ENCODE data around the gene LRRN4. TPM values are rescaled to one million over a fixed set of nuclear protein-coding genes. Genes with fewer than 3 reads are reported as not detected.

The LRRN4 gene
- total RNA-seq, 1 experiment from 2014 or later: 0.10 TPM

GRCh38 chr20:6057139-6057538, 3.3 kb upstream of the LRRN4 start:
- H3K4me1 ChIP-seq (ENCODE audit: control insufficient read depth in 1 of 2, insufficient read depth in 2 of 2, low read length in 2 of 2): peaks cover 14 to 24% of the 10 kb centered on the region in 2 experiments
- no peak overlapping the region for H2AFZ ChIP-seq (ENCODE audit: low read depth, low read length, poor library complexity, severe bottlenecking)
- ChIA-PET POLR2A (no interaction called here), RAD21 (ENCODE audit: low non-redundant PET in 1 of 2, low total read pairs in 2 of 2, uncharacterized antibody in 2 of 2, unreplicated experiment in 2 of 2) (no interaction called here), CTCF (no interaction called here)
- H3K9ac ChIP-seq (ENCODE audit: low read length): no peak overlapping the region
- no peaks in the 10 kb centered on the region for H3K9me3 ChIP-seq (ENCODE audit: control insufficient read depth in 1 of 2, insufficient read depth in 1 of 2, low read depth in 1 of 2, low read length in 2 of 2)
- ATAC-seq: no peak
- intact Hi-C loops (cut with micrococcal nuclease): no loop called here
- H3K4me2 ChIP-seq (ENCODE audit: low read length): no peak overlapping the region
- no peak overlapping the region for H3K27ac ChIP-seq (ENCODE audit: low read depth, low read length)
- H3K4me3 ChIP-seq (replicated peaks in 1 of 2; ENCODE audit: low read depth in 1 of 2, low read length in 2 of 2): no peak overlapping the region
- BruUV-seq (replicated peaks): no TSS peak
- H3K79me2 ChIP-seq (ENCODE audit: insufficient read depth, low read length): no peaks in the 10 kb centered on the region
- H3K9me2 ChIP-seq (ENCODE audit: insufficient read depth): no peaks in the 10 kb centered on the region
- no peaks in the 10 kb centered on the region for H4K20me1 ChIP-seq (ENCODE audit: insufficient read depth)
- TF ChIP-seq FOSL1 (IDR thresholded peaks at IDR 0.05; ENCODE audit: low read depth) (no peak), ELF1 (IDR thresholded peaks at IDR 0.05; ENCODE audit: borderline replicate concordance, low read depth) (no peak), EZH2 (IDR thresholded peaks at IDR 0.05) (no peak), ATF3 (IDR thresholded peaks at IDR 0.05) (no peak), CBX3 (IDR thresholded peaks at IDR 0.05; ENCODE audit: low read depth) (no peak), SIN3A (IDR thresholded peaks at IDR 0.05; ENCODE audit: low read depth) (no peak), REST (IDR thresholded peaks at IDR 0.05; ENCODE audit: low read depth) (no peak), TCF7L2 (IDR thresholded peaks at IDR 0.05; ENCODE audit: borderline replicate concordance, extremely low read depth, insufficient read depth, insufficient read length) (no peak), CTCF (IDR thresholded peaks at IDR 0.05 in 2 of 3, conservative IDR thresholded peaks at IDR 0.05 in 1 of 3; ENCODE audit: borderline replicate concordance in 1 of 3, insufficient read depth in 1 of 3, low read depth in 2 of 3, low read length in 2 of 3) (no peak), YY1 (IDR thresholded peaks at IDR 0.05; ENCODE audit: extremely low read depth, insufficient replicate concordance, low read depth, low read length) (no peak), EZH2phosphoT487 (IDR thresholded peaks at IDR 0.05; ENCODE audit: borderline replicate concordance) (no peak), SRF (IDR thresholded peaks at IDR 0.05; ENCODE audit: low read depth) (no peak), SP1 (IDR thresholded peaks at IDR 0.05; ENCODE audit: low read depth) (no peak)
- H3K36me3 ChIP-seq (ENCODE audit: control insufficient read depth in 1 of 2, insufficient read depth in 2 of 2, low read length in 2 of 2): no peaks in the 10 kb centered on the region
- DNase-seq (ENCODE audit: low read depth, low spot score): no peak
- H3K27me3 ChIP-seq (ENCODE audit: insufficient read depth, low read length): no peaks in the 10 kb centered on the region

Data from HCT116 (cell line).